ENCODE results near the gene CGREF1. TPM values are rescaled to one million over a fixed set of nuclear protein-coding genes. Genes with fewer than 3 reads are reported as not detected.

Gene CGREF1
- total and polyA plus RNA-seq, 2 donors (not counting 1 experiment from before 2014, with no cell fraction given): not detected

GRCh38 chr2:27085062-27085672 lies 33.8 kb downstream of the CGREF1 start:
- no peaks in the 10 kb centered on the region for H3K27me3 Mint-ChIP-seq
- H3K4me3 Mint-ChIP-seq: peak overlapping the region; percentile 91
- peaks cover 26 to 38% of the 10 kb centered on the region in 2 donors for H3K4me1 ChIP-seq (ENCODE audit: control insufficient read depth in 2 of 2, insufficient read depth in 2 of 2, low read length in 2 of 2)
- peak overlapping the region; percentile 86 for H3K9ac ChIP-seq (ENCODE audit: low read length)
- H3K9me3 Mint-ChIP-seq (ENCODE audit: insufficient read depth): no peaks in the 10 kb centered on the region
- DNase-seq (no peak), ATAC-seq (ENCODE audit: low read depth) (no peak)
- H3K36me3 ChIP-seq (replicated peaks in 1 of 2; ENCODE audit: control extremely low read depth in 1 of 2, control insufficient read depth in 1 of 2, extremely low read depth in 1 of 2, insufficient read depth in 2 of 2, low read length in 1 of 2): no peaks in the 10 kb centered on the region
- H4K20me1 ChIP-seq (ENCODE audit: control insufficient read depth, insufficient read depth, low read length, poor library complexity, severe bottlenecking): no peaks in the 10 kb centered on the region
- H3K27ac Mint-ChIP-seq: peak overlapping the region; percentile 32
- ChIA-PET POLR2A (interaction anchor here (0.8 to 1.2 kb wide), 2 partner anchors 34 to 286 kb away, joined by 3 read pairs; partner anchors contain the start of gene AGBL5), CTCF (interaction anchor here (0.6 to 4.7 kb wide), 6 partner anchors 11 to 218 kb away, joined by 3 to 27 read pairs (median 8); partner anchors contain the start of genes AGBL5 and OST4)
- intact Hi-C loops (cut with micrococcal nuclease): loop anchor here (5.0 to 10.0 kb wide), 4 partner anchors 123 to 1790 kb away; partner anchors contain the start of genes ASXL2, CENPA and TRMT61B
- H3K27me3 ChIP-seq (replicated peaks in 1 of 4; ENCODE audit: control extremely low read depth in 1 of 4, control insufficient read depth in 3 of 4, insufficient read depth in 4 of 4, low read length in 3 of 4): no peaks in the 10 kb centered on the region
- peak overlapping the region; percentile 97 for H3K4me2 ChIP-seq (replicated peaks; ENCODE audit: low read depth, low read length, poor library complexity, severe bottlenecking)
- H3K27ac ChIP-seq (ENCODE audit: low read length in 2 of 2): peak overlapping the region in 1 of 2 donors; percentile 81
- 68% methylated on average over 7 of the region's 10 CpGs for WGBS (ENCODE audit: insufficient coverage)
- TF ChIP-seq EZH2 (IDR thresholded peaks at IDR 0.05; ENCODE audit: borderline replicate concordance, insufficient read depth, low read depth, low read length, poor library complexity, severe bottlenecking) (no peak), CTCF (IDR thresholded peaks at IDR 0.05) (no peak)
- peak overlapping the region; percentile 16 to 91 (median 66) for H3K4me3 ChIP-seq (ENCODE audit: control extremely low read depth in 1 of 5, extremely low read depth in 1 of 5, insufficient read depth in 1 of 5, low read depth in 2 of 5, low read length in 4 of 5)
- H3K9me3 ChIP-seq (ENCODE audit: control extremely low read depth in 1 of 3, control insufficient read depth in 2 of 3, insufficient read depth in 1 of 3, low read length in 2 of 3): no peaks in the 10 kb centered on the region
- peak overlapping the region; percentile 97 for H2AFZ ChIP-seq (ENCODE audit: insufficient read depth, low read depth, low read length, poor library complexity, severe bottlenecking)
- peaks cover 4% of the 10 kb centered on the region for H3K79me2 ChIP-seq (ENCODE audit: control insufficient read depth, insufficient read depth, low read length)
- H3K4me1 Mint-ChIP-seq: peaks cover 28% of the 10 kb centered on the region
